SU-DHL-6 (cell line): ENCODE measurements around the gene IL36RN.
"Not testable (repeated sequence)": the region's sequence is repeated elsewhere in the genome, so short reads cannot be mapped to it uniquely, and the experiment has no call there.

Experiments used
- H2AFZ ChIP-seq: fragments of 200-600 bp; sonication (generic); 2 replicates; pipeline ENCODE4 v1.6.1; 2014; ENCODE audit warnings: low read depth, mild to moderate bottlenecking, moderate library complexity, mixed read lengths, antibody characterized with exemption, low read length; ENCODE audit not compliant: severe bottlenecking
- H3F3A ChIP-seq: fragments of 200-600 bp; shearing (Covaris generic); 2 replicates; pipeline ENCODE4 v1.6.0; 2016; ENCODE audit warnings: antibody characterized with exemption, mild to moderate bottlenecking; ENCODE audit not compliant: insufficient read depth
- H3K27ac ChIP-seq: fragments of 200-600 bp; sonication (generic); 2 replicates; pipeline ENCODE4 v1.5.1; 2016; ENCODE audit warnings: low read depth, mild to moderate bottlenecking, low read length, moderate library complexity, mixed read lengths
- H3K27me3 ChIP-seq: fragments of 200-600 bp; sonication (generic), shearing (Covaris generic); 2 replicates; pipeline ENCODE4 v1.6.0; 2014; ENCODE audit warnings: mild to moderate bottlenecking, low read length
- H3K36me3 ChIP-seq: fragments of 200-600 bp; sonication (generic); 2 replicates; pipeline ENCODE4 v1.6.1; 2014; ENCODE audit warnings: mild to moderate bottlenecking, low read length, mixed read lengths
- H3K4me2 ChIP-seq: fragments of 300-600, 200-600 bp; shearing (Covaris generic), sonication (generic); 2 replicates; pipeline ENCODE4 v1.6.0; 2014; ENCODE audit warnings: low read length, low read depth, mild to moderate bottlenecking; ENCODE audit not compliant: poor library complexity, severe bottlenecking
- H3K4me3 ChIP-seq: fragments of 200-600 bp; sonication (generic); 2 replicates; pipeline ENCODE4 v1.5.1; 2014; ENCODE audit warnings: antibody characterized with exemption, low read length, mild to moderate bottlenecking, mixed read lengths; ENCODE audit not compliant: insufficient read depth, poor library complexity, severe bottlenecking
- H3K79me2 ChIP-seq: fragments of 200-600 bp; sonication (generic); 2 replicates; pipeline ENCODE4 v1.6.1; 2014; ENCODE audit warnings: mild to moderate bottlenecking, low read length, moderate library complexity; ENCODE audit not compliant: insufficient read depth
- H3K9ac ChIP-seq: fragments of 200-600 bp; sonication (generic); 2 replicates; pipeline ENCODE4 v1.7.0; 2014; ENCODE audit warnings: mild to moderate bottlenecking, low read length
- H3K9me2 ChIP-seq: fragments of 200-600 bp; sonication (generic); replicated peaks from 2 replicates; pipeline ENCODE4 v1.6.1; 2014; ENCODE audit warnings: low read length; ENCODE audit not compliant: insufficient read depth
- H3K9me3 ChIP-seq: fragments of 200-600 bp; sonication (generic); 2 replicates; pipeline ENCODE4 v1.6.1; 2014; ENCODE audit warnings: low read length, mixed read lengths; ENCODE audit not compliant: insufficient read depth
- H4K20me1 ChIP-seq: fragments of 200-600 bp; sonication (generic); 2 replicates; pipeline ENCODE4 v1.6.1; 2014; ENCODE audit warnings: low read depth, mild to moderate bottlenecking, antibody characterized with exemption, low read length, moderate library complexity, mixed read lengths
- EZH2phosphoT487 ChIP-seq: fragments of 200-600 bp; sonication (generic), shearing (Covaris generic); conservative IDR thresholded peaks from 2 replicates; pipeline ENCODE4 v1.6.1; 2018; ENCODE audit warnings: mild to moderate bottlenecking, antibody characterized with exemption, low read length, moderate library complexity, mixed read lengths
- TF ChIP-seq, protein P1 (sequence below): fragments of 200-600 bp; sonication (generic); IDR thresholded peaks from one replicate; pipeline ENCODE4 v1.5.1; 2017; ENCODE audit warnings: antibody characterized with exemption, mild to moderate bottlenecking, low read length, moderate library complexity; ENCODE audit not compliant: insufficient read depth, poor library complexity, severe bottlenecking

The IL36RN gene

DNA sequence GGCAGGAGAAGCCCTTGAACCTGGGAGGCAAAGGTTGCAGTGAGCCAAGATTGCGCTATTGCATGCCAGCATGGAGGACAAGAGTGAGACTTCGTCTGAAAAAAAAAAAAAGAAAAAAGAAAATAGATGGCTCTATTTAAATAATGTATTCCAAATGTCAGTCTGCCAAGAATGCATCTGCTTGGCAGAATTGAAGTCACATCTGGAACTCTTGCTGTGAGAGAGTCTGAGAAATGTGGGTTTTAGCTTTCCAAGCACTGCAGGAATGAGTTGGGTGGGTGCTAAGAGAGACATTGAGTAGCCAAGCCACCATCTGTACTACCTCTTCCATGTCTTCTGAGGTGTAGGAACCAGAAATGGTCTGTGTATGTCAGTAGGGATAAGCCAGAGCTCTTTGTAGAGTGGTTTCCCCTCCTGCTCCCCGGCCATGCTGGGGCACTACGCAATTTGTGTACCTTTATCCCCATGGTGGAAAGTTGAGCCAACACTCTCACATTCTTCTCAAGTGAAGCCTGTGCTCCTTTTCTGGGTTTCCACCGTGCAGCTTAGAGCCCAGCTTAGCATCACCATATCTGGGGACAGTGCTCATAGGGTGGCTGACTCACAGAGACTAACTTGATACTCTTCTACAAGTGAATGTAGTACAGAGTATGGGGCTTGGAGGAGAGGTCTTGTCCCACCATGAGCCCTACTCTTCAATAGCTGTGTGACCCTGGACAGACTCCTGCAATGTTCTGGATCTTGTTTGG is 34.0 kb downstream of the IL36RN start:
- no peak overlapping the region for H2AFZ ChIP-seq
- H3K27ac ChIP-seq, result no peak overlapping the region
- H3F3A ChIP-seq, result no peaks in the 10 kb centered on the region
- H3K9me3 ChIP-seq, result no peaks in the 10 kb centered on the region
- no peak overlapping the region for H3K9ac ChIP-seq
- TF ChIP-seq, protein P1, sequence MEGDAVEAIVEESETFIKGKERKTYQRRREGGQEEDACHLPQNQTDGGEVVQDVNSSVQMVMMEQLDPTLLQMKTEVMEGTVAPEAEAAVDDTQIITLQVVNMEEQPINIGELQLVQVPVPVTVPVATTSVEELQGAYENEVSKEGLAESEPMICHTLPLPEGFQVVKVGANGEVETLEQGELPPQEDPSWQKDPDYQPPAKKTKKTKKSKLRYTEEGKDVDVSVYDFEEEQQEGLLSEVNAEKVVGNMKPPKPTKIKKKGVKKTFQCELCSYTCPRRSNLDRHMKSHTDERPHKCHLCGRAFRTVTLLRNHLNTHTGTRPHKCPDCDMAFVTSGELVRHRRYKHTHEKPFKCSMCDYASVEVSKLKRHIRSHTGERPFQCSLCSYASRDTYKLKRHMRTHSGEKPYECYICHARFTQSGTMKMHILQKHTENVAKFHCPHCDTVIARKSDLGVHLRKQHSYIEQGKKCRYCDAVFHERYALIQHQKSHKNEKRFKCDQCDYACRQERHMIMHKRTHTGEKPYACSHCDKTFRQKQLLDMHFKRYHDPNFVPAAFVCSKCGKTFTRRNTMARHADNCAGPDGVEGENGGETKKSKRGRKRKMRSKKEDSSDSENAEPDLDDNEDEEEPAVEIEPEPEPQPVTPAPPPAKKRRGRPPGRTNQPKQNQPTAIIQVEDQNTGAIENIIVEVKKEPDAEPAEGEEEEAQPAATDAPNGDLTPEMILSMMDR, result no peak
- H3K4me2 ChIP-seq, result no peak overlapping the region
- H3K27me3 ChIP-seq, result no peaks in the 10 kb centered on the region
- no peak overlapping the region for H3K4me3 ChIP-seq
- H3K79me2 ChIP-seq, result no peaks in the 10 kb centered on the region
- no peaks in the 10 kb centered on the region for H3K9me2 ChIP-seq
- no peaks in the 10 kb centered on the region for H4K20me1 ChIP-seq
- H3K36me3 ChIP-seq, result no peaks in the 10 kb centered on the region

DNA sequence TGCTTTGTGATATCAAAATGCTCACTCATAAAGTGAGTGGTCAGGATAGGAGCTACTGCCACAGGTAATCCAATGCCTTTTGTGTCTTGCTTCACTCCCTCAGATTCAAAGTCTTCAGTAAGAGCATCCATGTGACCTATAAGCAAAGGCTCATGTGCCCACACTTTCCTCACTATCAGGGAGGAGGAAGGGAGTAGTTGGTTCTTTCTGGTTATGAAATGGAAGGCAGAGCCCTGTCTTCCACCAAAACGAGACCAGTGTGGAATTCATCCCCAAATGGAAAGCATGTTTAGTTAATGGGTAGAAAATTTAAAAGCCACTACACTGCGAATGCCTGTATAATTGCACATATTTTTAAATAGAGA is 34.6 kb downstream of the IL36RN start:
- H3K9me3 ChIP-seq, result no peaks in the 10 kb centered on the region
- H3K27ac ChIP-seq, result no peak overlapping the region
- H3K36me3 ChIP-seq, result no peaks in the 10 kb centered on the region
- H3K4me3 ChIP-seq, result no peak overlapping the region
- no peaks in the 10 kb centered on the region for H4K20me1 ChIP-seq
- TF ChIP-seq, protein P1, result no peak
- no peak for TF ChIP-seq EZH2phosphoT487
- no peak overlapping the region for H3K4me2 ChIP-seq
- H2AFZ ChIP-seq, result no peak overlapping the region
- H3K79me2 ChIP-seq, result no peaks in the 10 kb centered on the region
- H3F3A ChIP-seq, result no peaks in the 10 kb centered on the region
- H3K27me3 ChIP-seq, result no peaks in the 10 kb centered on the region
- no peaks in the 10 kb centered on the region for H3K9me2 ChIP-seq
- no peak overlapping the region for H3K9ac ChIP-seq

DNA sequence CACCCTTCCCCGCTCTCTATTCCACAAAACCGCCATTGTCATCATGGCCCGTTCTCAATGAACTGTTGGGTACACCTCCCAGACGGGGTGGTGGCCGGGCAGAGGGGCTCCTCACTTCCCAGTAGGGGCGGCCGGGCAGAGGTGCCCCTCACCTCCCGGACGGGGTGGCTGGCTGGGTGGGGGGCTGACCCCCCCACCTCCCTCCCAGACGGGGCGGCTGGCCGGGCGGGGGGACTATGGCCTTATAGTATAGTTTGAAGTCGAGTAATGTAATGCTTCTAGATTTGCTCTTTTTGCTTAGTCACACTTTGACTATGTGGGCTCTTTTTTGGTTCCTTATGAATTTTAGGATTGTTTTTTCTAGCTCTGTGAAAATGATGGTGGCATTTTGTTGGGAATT is 37.3 kb downstream of the IL36RN start:
- H3K9me3 ChIP-seq, H3F3A ChIP-seq, H3K4me2 ChIP-seq, H3K36me3 ChIP-seq, H2AFZ ChIP-seq, H3K9me2 ChIP-seq, H3K79me2 ChIP-seq, H3K9ac ChIP-seq, H3K27ac ChIP-seq, H4K20me1 ChIP-seq, H3K27me3 ChIP-seq, H3K4me3 ChIP-seq: not testable (repeated sequence)

DNA sequence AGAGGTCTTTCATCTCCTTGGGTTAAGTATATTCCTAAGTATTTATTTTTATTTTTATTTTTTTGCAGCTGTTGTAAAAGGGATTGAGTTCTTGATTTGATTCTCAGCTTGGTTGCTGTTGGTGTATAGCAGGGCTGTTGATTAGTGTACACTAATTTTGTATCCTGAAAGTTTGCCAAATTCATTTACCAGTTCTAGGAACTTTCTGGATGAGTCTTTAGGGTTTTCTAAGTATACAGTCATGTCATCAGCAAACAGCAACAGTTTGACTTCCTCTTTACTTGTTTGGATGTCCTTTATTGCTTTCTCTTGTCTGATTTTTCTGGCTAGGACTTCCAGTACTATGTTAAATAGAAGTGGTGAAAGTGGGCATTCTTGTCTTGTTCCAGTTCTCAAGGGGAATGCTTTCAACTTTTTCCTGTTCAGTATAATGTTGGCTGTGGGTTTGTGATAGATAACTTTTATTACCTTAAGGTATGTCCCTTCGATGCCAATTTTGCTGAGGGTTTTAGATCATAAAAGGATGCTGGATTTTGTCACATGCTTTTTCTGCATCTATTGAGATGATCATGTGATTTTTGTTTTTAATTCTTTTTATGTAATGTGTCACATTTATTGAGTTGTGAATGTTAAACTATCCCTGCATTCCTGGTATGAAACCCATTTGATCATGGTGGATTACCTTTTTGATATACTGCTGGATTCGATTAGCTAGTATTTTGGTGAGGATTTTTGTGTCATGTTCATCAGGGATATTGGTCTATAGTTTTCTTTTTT is 38.0 kb downstream of the IL36RN start:
- not testable (repeated sequence) for H4K20me1 ChIP-seq, H3K27me3 ChIP-seq, H2AFZ ChIP-seq, H3K27ac ChIP-seq, H3K9ac ChIP-seq, H3K4me3 ChIP-seq, H3F3A ChIP-seq, H3K4me2 ChIP-seq, H3K9me2 ChIP-seq, H3K36me3 ChIP-seq, H3K79me2 ChIP-seq, H3K9me3 ChIP-seq
